Fibroblast of mammary gland (primary cell): ENCODE data around the gene ZNF689.

Source experiments
- DNase-seq: peaks from one replicate; pipeline ENCODE4 v3.0.0-alpha.2; 2010; ENCODE audit warnings: low read depth
- H3K4me3 ChIP-seq: 2 replicates; pipeline ENCODE4 v1.5.1; 2011; ENCODE audit warnings: low read depth, mild to moderate bottlenecking, low read length, moderate library complexity; ENCODE audit not compliant: control insufficient read depth
- TF ChIP-seq, protein P1 (sequence below): conservative IDR thresholded peaks from 2 replicates; pipeline ENCODE4 v1.5.1; 2011; ENCODE audit warnings: low read depth, low read length, inconsistent platforms; ENCODE audit not compliant: control insufficient read depth, insufficient read depth

The ZNF689 gene

DNA sequence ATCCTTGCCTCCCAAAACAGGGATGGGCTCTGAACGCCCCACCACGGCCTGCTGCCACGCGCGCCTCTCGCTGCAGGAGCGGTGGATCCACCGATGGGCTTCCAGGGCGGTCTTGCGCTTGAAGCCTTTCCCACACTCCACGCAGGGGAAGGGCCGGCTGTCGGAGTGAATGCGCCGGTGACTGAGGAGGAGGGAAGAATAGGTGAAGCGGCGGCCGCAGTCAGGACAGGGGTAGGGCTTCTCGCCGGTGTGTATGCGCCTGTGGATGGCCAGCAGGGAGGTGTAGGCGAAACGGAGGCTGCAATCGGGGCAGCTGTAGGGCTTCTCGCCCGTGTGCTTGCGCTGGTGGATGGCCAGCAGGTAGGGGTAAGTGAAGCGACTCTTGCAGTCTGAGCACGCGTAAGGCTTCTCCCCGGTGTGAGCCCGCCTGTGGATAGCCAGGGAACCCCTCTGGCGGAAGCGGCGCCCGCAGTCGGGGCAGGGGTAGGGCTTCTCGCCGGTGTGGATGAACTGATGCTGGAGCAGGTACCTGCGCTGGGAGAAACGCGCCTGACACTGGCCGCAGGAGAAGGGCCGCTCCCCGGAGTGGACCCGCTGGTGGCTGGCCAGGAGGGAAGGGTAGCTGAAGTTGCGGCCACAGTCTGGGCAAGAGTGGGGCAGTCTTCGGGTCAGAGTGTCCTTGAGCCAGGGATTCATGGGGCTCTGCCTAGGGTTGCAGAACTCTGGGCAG, 27.4 kb downstream of the ZNF689 start:
- H3K4me3 ChIP-seq: no peak overlapping the region
- no peak for DNase-seq
- TF ChIP-seq, protein P1, sequence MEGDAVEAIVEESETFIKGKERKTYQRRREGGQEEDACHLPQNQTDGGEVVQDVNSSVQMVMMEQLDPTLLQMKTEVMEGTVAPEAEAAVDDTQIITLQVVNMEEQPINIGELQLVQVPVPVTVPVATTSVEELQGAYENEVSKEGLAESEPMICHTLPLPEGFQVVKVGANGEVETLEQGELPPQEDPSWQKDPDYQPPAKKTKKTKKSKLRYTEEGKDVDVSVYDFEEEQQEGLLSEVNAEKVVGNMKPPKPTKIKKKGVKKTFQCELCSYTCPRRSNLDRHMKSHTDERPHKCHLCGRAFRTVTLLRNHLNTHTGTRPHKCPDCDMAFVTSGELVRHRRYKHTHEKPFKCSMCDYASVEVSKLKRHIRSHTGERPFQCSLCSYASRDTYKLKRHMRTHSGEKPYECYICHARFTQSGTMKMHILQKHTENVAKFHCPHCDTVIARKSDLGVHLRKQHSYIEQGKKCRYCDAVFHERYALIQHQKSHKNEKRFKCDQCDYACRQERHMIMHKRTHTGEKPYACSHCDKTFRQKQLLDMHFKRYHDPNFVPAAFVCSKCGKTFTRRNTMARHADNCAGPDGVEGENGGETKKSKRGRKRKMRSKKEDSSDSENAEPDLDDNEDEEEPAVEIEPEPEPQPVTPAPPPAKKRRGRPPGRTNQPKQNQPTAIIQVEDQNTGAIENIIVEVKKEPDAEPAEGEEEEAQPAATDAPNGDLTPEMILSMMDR: no peak

DNA sequence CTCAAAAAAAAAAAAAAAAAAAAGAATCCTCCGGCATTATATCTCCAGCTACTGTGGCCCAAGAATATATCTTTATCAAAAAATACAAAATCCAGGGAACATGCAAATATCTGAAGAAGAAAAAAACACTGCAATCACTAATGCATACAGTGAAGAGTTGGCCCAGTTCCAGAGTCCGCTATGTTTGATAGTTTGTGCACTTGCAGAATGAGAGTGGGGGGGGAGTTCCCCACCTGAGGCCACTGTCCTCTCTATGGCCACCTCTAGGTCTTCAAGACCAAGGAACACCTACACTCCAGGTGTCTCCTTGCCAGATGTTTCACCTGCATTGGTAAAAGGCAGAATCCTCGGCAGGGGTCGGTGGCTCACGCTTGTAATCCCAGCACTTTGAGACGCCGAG, 28.7 kb downstream of the ZNF689 start:
- no peak overlapping the region for H3K4me3 ChIP-seq
- TF ChIP-seq, protein P1: no peak
- DNase-seq: no peak

DNA sequence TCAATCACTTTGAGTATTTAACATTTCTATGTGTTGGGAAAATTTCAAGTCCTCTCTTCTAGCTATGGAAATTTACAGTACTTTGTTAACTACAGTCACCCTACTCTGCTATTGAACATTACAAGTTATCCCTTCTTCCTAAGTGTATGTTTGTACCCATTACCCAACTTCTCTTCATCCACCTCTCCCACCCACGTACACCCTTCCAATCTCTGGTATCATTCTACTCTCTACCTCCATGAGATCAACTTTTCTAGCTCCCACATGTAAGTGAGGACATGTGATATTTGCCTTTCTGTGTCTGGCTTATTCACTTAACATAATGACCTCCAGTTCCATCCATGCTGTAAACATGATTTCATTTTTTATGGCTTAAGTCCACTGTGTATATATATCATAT, 35.5 kb downstream of the ZNF689 start:
- TF ChIP-seq, protein P1: no peak
- DNase-seq: no peak
- no peak overlapping the region for H3K4me3 ChIP-seq

DNA sequence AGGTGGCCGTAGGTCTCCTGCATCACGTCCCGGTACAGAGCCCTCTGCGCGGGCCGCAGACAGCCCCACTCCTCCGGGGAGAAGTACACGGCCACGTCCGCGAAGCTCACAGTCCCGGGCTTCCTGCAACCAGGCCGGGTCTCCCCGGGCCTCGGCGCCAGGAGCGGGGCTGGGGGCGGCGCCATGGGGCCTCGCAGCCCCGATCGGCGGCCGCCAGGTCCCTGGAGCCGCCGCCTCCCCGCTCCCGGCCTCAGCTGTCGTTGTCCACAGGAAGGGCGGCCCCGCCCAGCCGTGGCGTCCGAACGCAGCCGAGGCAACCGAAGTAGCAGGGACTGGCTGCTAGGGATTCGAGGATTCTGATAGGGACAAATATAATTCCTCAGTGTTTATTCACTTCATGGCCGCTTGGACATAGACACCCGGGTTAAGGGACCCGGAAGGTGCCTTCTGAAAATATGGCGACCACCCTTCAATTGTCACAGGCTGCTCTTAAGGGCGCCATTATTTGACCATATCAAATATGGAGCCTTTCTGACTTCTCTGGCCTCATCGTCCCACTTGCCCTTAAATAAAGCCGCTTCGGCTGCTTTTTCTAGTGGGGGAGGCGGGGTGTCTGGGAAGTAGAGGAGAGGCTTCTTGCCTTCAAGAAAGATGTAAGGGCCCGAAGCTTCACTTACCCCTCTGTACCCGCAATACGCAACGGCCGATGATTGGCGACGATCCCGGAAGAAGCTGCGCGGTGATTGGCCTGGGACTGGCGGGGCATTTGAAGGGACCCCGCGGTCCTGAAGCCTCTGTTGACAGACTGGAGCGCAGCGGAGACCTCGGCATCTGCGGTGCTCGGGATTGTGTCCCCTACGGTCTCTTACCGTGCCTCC, 38.5 kb downstream of the ZNF689 start, which contains the start of gene ZNF688:
TSS of gene ZNF688 (minus strand) at position 270 of the 878 bp plus-strand sequence. CDS start at position 185, 85 bp downstream.
- TF ChIP-seq, protein P1: no peak
- peak; percentile 95 for DNase-seq
- peak within 1 kb of the TSS; percentile 60 for H3K4me3 ChIP-seq

- DNase-seq: peak; percentile 28
- peak overlapping the region; percentile 60 for H3K4me3 ChIP-seq
- TF ChIP-seq, protein P1: no peak
Observed at GRCh38 chr16:30570636-30571444, 39.3 kb downstream of the ZNF689 start.
